ENCODE results near the gene PPHLN1.
A peak's percentile ranks its signal among the peaks of the same experiment; 100 is the strongest.

The PPHLN1 gene

GRCh38 chr12:42325653-42326474 lies at the start of gene PPHLN1, which contains the start of gene ZCRB1:
TSS of gene PPHLN1 (plus strand) at chr12:42326167. CDS start at chr12:42335903, 9,736 bp downstream.
TSS of gene ZCRB1 (minus strand) at chr12:42326094. CDS start at chr12:42324102, 1,992 bp downstream.
- no peak for FAIRE-seq

DNA sequence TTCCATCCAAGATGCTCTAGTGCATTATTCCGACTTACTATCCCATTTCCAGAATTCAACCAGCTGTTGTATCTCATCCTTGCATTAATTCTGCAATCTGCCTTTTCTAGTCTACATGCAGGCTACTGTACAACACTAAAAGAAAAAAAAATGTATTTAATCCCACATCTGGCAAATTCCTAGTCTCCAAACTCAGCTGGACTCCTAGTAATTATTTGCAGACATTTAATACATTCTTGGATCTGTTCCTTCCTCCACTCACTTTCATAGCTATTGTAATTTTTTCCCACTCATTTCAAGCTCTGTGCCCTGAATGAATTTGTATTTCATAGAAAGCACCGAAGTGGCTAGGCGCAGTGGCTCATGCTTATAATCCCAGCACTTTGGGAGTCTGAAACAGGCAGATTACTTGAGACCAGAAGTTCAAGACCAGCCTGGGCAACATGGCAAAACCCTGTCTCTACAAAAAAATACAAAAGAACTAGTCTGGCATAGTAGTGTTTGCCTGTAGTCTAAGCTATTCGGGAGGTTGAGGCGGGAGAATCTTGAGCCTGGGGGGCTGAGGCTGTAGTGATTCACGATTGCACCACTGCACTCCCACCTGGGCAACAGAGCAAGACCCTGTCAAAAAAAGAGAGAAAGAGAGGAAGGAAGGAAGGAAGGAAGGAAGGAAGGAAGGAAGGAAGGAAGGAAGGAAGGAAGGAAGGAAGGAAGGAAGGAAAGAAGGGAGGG lies 48.4 kb upstream of the PPHLN1 start:
- peak; percentile 57 for FAIRE-seq

DNA sequence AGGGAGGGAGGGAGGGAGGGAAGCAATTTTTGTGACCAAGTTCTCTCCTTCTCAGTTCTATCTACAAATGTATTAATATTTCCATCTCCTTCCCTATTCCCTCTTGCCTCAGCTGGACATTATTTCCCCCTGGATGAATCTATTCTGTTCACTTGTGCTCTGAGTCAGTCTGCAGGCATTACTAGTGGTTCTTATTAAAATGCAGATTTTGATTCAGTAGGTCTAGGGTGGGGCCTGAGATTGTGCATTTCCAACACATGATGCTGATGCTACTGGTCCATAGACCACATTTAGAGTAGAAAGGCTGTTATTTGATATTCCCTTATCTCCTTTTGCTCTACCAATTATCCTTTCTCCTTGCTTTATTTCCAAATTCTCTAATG lies 47.8 kb upstream of the PPHLN1 start:
- FAIRE-seq = no peak

DNA sequence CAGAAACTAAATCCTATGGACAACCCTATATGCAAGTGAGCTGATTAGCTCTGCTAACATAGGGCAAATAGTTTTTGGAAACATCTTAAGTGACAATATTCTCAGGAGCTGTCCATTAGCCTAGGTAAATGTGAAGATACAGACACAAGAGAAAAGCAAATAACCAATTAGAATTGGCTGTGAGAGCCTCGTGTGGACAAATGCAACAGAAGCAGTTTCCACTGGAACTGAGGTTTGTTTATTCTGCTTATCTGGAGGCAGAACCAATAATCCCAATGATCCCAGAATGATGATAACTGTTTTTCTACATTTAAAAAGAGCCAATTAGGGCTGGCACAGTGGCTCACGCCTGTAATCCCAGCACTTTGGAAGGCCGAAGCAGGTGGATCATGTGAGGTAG lies 44.7 kb upstream of the PPHLN1 start:
- no peak for FAIRE-seq

GRCh38 chr12:42281844-42282243 lies 44.1 kb upstream of the PPHLN1 start:
- FAIRE-seq = no peak

DNA sequence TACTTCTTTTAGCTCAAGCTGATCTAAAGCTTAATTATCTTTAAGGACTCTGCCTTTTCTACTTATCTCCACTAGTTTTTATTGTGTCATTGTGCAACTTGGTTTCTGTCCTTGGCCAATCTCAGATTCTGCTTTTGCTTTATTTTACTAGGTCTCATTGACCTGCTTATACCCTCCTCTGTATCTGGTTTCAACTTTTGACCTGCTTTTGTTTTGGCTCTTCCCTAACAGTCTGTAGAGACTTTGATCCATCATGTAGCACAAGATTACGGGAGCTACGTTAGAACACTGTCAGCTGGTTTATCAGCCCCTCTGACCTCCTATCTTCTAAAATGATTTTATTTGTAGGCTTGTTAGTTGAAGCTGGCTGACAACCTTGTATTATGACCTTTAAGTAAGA lies 43.7 kb upstream of the PPHLN1 start:
- no peak for FAIRE-seq

- FAIRE-seq = no peak
Observed at GRCh38 chr12:42283739-42284138, 42.2 kb upstream of the PPHLN1 start.

DNA sequence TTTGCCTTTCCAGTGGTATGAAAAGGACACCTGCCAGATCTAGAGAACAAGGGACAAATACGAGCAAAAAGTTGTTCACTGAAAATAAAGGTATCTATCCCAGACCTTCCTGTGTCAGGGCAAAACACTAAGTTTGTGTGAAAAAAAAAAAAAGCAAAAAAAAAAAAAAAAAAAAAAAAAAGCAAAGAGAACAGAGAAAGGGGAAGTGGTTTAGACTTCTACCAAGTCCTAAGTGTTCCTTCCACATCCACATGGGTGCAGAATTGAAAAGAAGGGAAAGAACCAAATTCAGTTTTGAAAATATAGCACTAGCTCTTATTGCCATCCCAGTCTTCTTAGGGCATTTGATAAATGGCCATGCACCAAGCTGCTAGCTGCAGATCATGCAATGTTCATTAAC lies 41.8 kb upstream of the PPHLN1 start:
- FAIRE-seq = no peak

GRCh38 chr12:42284876-42285275 lies 41.1 kb upstream of the PPHLN1 start:
- no peak for FAIRE-seq

GRCh38 chr12:42285431-42285830 lies 40.5 kb upstream of the PPHLN1 start:
- FAIRE-seq = no peak

- no peak for FAIRE-seq
Observed at GRCh38 chr12:42286741-42287140, 39.2 kb upstream of the PPHLN1 start.

DNA sequence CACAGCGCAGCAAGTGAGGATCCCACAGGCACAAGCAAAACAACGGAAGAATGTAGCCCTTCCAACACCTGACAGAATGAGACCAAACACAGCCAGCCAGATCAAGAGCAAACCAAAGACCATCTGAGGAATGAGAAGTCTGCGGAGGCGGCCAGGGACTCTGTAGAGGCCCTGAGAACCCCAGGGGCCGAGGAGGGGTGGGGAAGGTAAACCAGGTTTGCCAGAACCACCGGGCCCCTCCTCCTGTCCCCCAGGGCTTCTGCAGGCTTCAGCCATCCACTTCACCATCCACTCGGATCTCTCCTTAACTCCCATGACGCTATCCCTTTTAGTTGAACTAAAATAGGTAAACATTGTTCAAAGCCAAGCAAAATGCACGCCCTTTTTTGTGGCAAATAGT lies 37.4 kb upstream of the PPHLN1 start:
- no peak for FAIRE-seq

DNA sequence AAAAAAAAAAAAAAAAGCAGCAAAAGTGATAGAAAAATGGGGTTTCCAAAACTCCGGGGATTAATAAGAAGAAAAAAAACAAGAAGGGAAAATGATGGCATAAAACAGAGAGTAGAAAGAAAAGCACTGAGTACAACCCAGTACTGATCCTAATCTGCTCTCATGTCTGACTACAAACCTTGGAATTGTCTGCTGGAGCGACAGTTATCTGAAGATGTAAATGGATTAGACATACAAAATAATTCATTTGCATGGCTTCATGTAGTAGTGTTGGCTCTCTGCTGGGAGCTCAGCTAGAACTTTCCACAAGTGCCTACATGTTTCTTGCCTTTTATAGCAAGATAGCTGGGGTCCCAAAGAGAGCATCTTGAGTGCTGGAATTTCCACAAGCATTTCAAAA lies 34.3 kb upstream of the PPHLN1 start:
- no peak for FAIRE-seq

GRCh38 chr12:42296503-42297109 lies 29.4 kb upstream of the PPHLN1 start:
- no peak for FAIRE-seq

- no peak for FAIRE-seq
Observed at GRCh38 chr12:42298887-42299286, 27.1 kb upstream of the PPHLN1 start.

- no peak for FAIRE-seq
Observed at GRCh38 chr12:42299392-42300308, 26.3 kb upstream of the PPHLN1 start.

DNA sequence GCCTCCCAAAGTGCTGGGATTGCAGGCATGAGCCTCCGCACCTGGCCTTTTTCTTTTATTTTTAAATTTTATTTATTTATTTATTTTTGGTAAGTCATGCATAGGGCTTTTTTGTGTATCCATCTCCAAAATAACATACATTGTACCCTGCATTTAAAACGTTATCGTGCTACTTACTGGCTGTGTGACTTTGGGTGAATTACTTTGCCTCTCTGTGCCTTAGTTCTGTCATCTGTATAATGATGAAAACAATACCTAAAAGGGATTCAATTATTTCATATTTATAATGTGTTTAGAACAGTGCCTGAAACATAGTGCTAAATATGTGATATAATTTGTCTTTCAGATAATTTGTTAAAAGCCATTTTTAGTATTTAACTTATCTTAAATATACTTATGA lies 19.7 kb upstream of the PPHLN1 start:
- no peak for FAIRE-seq

GRCh38 chr12:42308390-42308789 lies 17.6 kb upstream of the PPHLN1 start:
- FAIRE-seq = no peak

- FAIRE-seq = no peak
Observed at GRCh38 chr12:42309996-42310395, 16.0 kb upstream of the PPHLN1 start.

GRCh38 chr12:42315108-42315507 lies 10.9 kb upstream of the PPHLN1 start:
- no peak for FAIRE-seq

GRCh38 chr12:42320796-42321195 lies 5.2 kb upstream of the PPHLN1 start:
- FAIRE-seq = no peak

- FAIRE-seq = no peak
Observed at GRCh38 chr12:42322567-42322966, 3.4 kb upstream of the PPHLN1 start.

GRCh38 chr12:42323856-42324255 lies 2.1 kb upstream of the PPHLN1 start:
- no peak for FAIRE-seq
